Measurements from ENCODE around the gene KRT84.
"Not testable (repeated sequence)": the region's sequence is repeated elsewhere in the genome, so short reads cannot be mapped to it uniquely, and the experiment has no call there.

Gene KRT84

GRCh38 chr12:52410589-52411248 is 25.3 kb upstream of the KRT84 start:
- not testable (repeated sequence) for DNase-seq

- DNase-seq: no peak
Observed at GRCh38 chr12:52407918-52408317, 22.5 kb upstream of the KRT84 start.

GRCh38 chr12:52405922-52406385 is 20.5 kb upstream of the KRT84 start, which contains the start of gene KRT82:
TSS of gene KRT82 (minus strand) at chr12:52406335. CDS start at chr12:52406277, 58 bp downstream.
- DNase-seq: no peak

- DNase-seq: no peak
Observed at GRCh38 chr12:52404951-52405350, 19.5 kb upstream of the KRT84 start.

- no peak for DNase-seq
Observed at GRCh38 chr12:52403561-52403960, 18.1 kb upstream of the KRT84 start.

GRCh38 chr12:52402873-52403540 is 17.6 kb upstream of the KRT84 start:
- DNase-seq: no peak

- no peak for DNase-seq
Observed at GRCh38 chr12:52402377-52402776, 16.9 kb upstream of the KRT84 start.

- DNase-seq: no peak
Observed at GRCh38 chr12:52401926-52402325, 16.5 kb upstream of the KRT84 start.

GRCh38 chr12:52401526-52401925 is 16.1 kb upstream of the KRT84 start:
- no peak for DNase-seq

GRCh38 chr12:52400906-52401305 is 15.5 kb upstream of the KRT84 start:
- no peak for DNase-seq

GRCh38 chr12:52399756-52400155 is 14.3 kb upstream of the KRT84 start:
- no peak for DNase-seq

GRCh38 chr12:52398176-52398575 is 12.7 kb upstream of the KRT84 start:
- DNase-seq: no peak

- DNase-seq: no peak
Observed at GRCh38 chr12:52396656-52397055, 11.2 kb upstream of the KRT84 start.

- DNase-seq: no peak
Observed at GRCh38 chr12:52395761-52396434, 10.4 kb upstream of the KRT84 start.

- no peak for DNase-seq
Observed at GRCh38 chr12:52394836-52395405, 9.5 kb upstream of the KRT84 start.

GRCh38 chr12:52392465-52393007 is 7.1 kb upstream of the KRT84 start:
- no peak for DNase-seq

- DNase-seq: no peak
Observed at GRCh38 chr12:52391618-52392002, 6.2 kb upstream of the KRT84 start.

GRCh38 chr12:52390739-52391617 is 5.5 kb upstream of the KRT84 start:
- DNase-seq: no peak

GRCh38 chr12:52389313-52390207 is 4.1 kb upstream of the KRT84 start:
- no peak for DNase-seq

- DNase-seq: no peak
Observed at GRCh38 chr12:52387859-52388258, 2.4 kb upstream of the KRT84 start.

- DNase-seq: no peak
Observed at GRCh38 chr12:52383331-52383730, 2.1 kb downstream of the KRT84 start.

Data from NCI-H1048 (cell line).